OCI-LY7 (cell line): Measurements from ENCODE around the gene FGF16.

ENCODE experiments used
- CTCF ChIP-seq: fragments of 200-600 bp; sonication (generic); conservative IDR thresholded peaks from 2 replicates; pipeline ENCODE4 v1.5.1; 2014; ENCODE audit warnings: mild to moderate bottlenecking, antibody characterized with exemption, low read length, moderate library complexity, mixed read lengths
- EZH2phosphoT487 ChIP-seq: fragments of 200-600 bp; sonication (generic); IDR thresholded peaks from 2 replicates; pipeline ENCODE4 v1.6.1; 2018; ENCODE audit warnings: low read depth, borderline replicate concordance, mild to moderate bottlenecking, mixed run types, antibody characterized with exemption, low read length, moderate library complexity, mixed read lengths

DNA sequence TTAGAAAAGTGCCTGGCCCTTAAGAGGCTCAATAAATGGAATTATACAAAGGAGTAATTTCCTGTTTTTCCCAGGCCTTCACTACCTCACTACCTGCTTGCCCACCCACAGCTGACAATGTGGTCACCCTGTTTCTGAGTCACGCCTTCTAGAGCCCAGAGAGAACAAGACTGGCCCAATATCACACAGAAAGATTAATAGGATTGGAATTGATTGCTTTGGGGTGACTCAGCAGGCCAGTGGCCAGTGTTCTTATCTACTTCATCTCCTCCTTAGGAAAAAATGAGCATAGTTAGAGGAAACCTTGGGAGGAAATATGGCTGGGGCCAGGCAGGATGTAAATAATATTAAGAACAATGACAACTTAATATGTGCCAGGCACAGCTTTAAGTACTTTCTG is 4.5 kb upstream of the FGF16 start:
- TF ChIP-seq CTCF (no peak), EZH2phosphoT487 (no peak)
